Pancreas (tissue), 10 donors: ENCODE data around the gene FAM221B. TPM values are rescaled to one million over a fixed set of nuclear protein-coding genes. Genes with fewer than 3 reads are reported as not detected.

Experiments
- ATAC-seq, 4 donors: fragments of 200-7000 bp; cut with Tn5 transposase; one replicate each; pipeline versions ENCODE4 v1.8.0 to v1.9.1; 2020; ENCODE audit warnings: mild to moderate bottlenecking in 4 of 4, moderate library complexity in 4 of 4
- DNase-seq, 6 donors: peaks; one replicate each; pipeline ENCODE4 v3.0.0-alpha.2; 2020
- FAIRE-seq: peaks from 2 replicates; lab custom pipeline; 2012; peaks lifted over from hg19 to GRCh38; lab: Jason Lieb, UNC
- H3K27ac ChIP-seq, 4 donors: fragments of 200-600 bp; sonication (generic); 1 replicate in 3 of 4; 2 replicates in 1 of 4; pipeline versions ENCODE4 v1.5.0 to v1.8.0; 2020
- H3K27me3 ChIP-seq, 4 donors: fragments of 200-600 bp; one replicate each; pipeline ENCODE4 v1.8.0; 2021
- H3K36me3 ChIP-seq, 3 donors: fragments of 200-600 bp; sonication (generic) in 1 of 3; one replicate each; pipeline versions ENCODE4 v1.5.0 to v1.8.0; 2020 to 2021
- H3K4me1 ChIP-seq, 3 donors: fragments of 200-600 bp; one replicate each; pipeline ENCODE4 v1.8.0; 2021
- H3K4me3 ChIP-seq, 4 donors: fragments of 200-600 bp; sonication (generic) in 2 of 4; one replicate each; pipeline versions ENCODE4 v1.5.0 to v1.8.0; 2020 to 2021
- H3K9me3 ChIP-seq, 4 donors: fragments of 200-600 bp; one replicate each; pipeline ENCODE4 v1.8.0; 2021
- CTCF ChIP-seq, 4 donors: fragments of 200-600 bp; sonication (generic) in 3 of 4; IDR thresholded peaks; one replicate each; pipeline versions ENCODE4 v1.5.0 to v1.8.0; 2021; ENCODE audit warnings: antibody characterized with exemption in 4 of 4
- WGBS, 2 donors: extraction: QIAGEN DNeasy Blood & Tissue Kit; methylation state at CpG; one replicate each; pipeline ENCODE4 v1.1.7; 2013; 5-methylcytosine and 5-hydroxymethylcytosine counted together
- intact Hi-C, 3 donors: fragments of 100-400 bp; cut with DNase I; formaldehyde crosslinking; loops; one replicate each; pipeline versions ENCODE4 v1.11.1 to v1.14.2; 2022
- polyA plus RNA-seq, 2 donors: library from polyadenylated mRNA; stranded (reverse); fragments of 200-250 nt; gene quantifications; one replicate each; pipeline ENCODE4 v1.2.3, GENCODE V29; 2013
- total RNA-seq, 6 donors: library from RNA; stranded (reverse); fragmentation: NEBNext Ultra II Directional in 4 of 6; extraction: Animal tissue kit (Norgen Biotek cat#: 25700) in 4 of 6; gene quantifications; one replicate each; pipeline versions ENCODE4 v1.2.1 to v1.2.4, GENCODE V29; 2021 to 2023
- donor health status: healthy with polysubstance abuse.
- donor health status: DM: no; HTN: no; CAD: no; lungs with moderate emphysema.
- donor health status: DM: no; HTN: no; CAD: no.
- donor health status: control.
- donor health status: control.
- donor health status: Bipolar disorder and iron deficiency.
- donor health status: DM: yes; HTN: yes; CAD: no.
- donor health status: DM: no; HTN: no; CAD: no.
- donor health status: DM: no; HTN: no; CAD: no.
- donor health status: DM: yes; HTN: yes; CAD: no.

The FAM221B gene
- total and polyA plus RNA-seq, 8 donors: 0.11 TPM; not detected in 7

- intact Hi-C loops: no loop called here
- Histone ChIP-seq H3K36me3 (no peaks in the 10 kb centered on the region), H3K4me1 (peaks cover 7 to 20% (median 12%) of the 10 kb centered on the region in 3 donors), H3K4me3 (no peak overlapping the region), H3K9me3 (no peaks in the 10 kb centered on the region), H3K27me3 (no peaks in the 10 kb centered on the region), H3K27ac (no peak overlapping the region)
- DNase-seq: no peak
- 83 to 94% methylated on average over 2 of the region's 2 CpGs for WGBS, 2 donors
- no peak for TF ChIP-seq CTCF (IDR thresholded peaks at IDR 0.05)
- ATAC-seq: no peak
- FAIRE-seq: no peak
Observed at GRCh38 chr9:35766997-35767396, 61.5 kb downstream of the FAM221B start.

Other genes starting within 250 kb of the FAM221B start
- 10 to 100 TPM; 12.1 to 23.0 (median 14.2) TPM for gene TESK1, start 223.5 kb downstream of the FAM221B start, total RNA-seq
- 10 to 100 TPM; 38.7 to 56.6 TPM for gene TESK1, start 223.5 kb downstream of the FAM221B start, polyA plus RNA-seq
- 1 to 10 TPM in 5 of 6 donors, under 1 TPM in 1; 0.88 to 3.4 (median 2.9) TPM for gene CD72, start 210.3 kb downstream of the FAM221B start, total RNA-seq
- gene CD72, start 210.3 kb downstream of the FAM221B start, polyA plus RNA-seq: 1 to 10 TPM; 3.5 to 7.7 TPM
- under 1 TPM in 4 of 6 donors, not detected in 2; 0.25 to 0.59 (median 0.46) TPM for gene SIT1, start 177.8 kb downstream of the FAM221B start, total RNA-seq
- under 1 TPM; 0.27 to 0.45 TPM for gene SIT1, start 177.8 kb downstream of the FAM221B start, polyA plus RNA-seq
- gene RMRP, start 170.7 kb downstream of the FAM221B start, total RNA-seq: over 10,000 TPM in 4 of 6 donors, 1,000 to 10,000 TPM in 2; 3,151 to 15,171 (median 11,469) TPM
- gene RMRP, start 170.7 kb downstream of the FAM221B start, polyA plus RNA-seq: 100 to 1,000 TPM in 1 of 2 donors, 10 to 100 TPM in 1; 80.5 to 300 TPM
- 10 to 100 TPM; 13.8 to 32.6 (median 19.0) TPM for gene CCDC107, start 170.4 kb downstream of the FAM221B start, total RNA-seq
- gene CCDC107, start 170.4 kb downstream of the FAM221B start, polyA plus RNA-seq: 10 to 100 TPM; 55.4 to 84.7 TPM
- gene ARHGEF39, start 163.5 kb downstream of the FAM221B start, total RNA-seq: 1 to 10 TPM in 3 of 6 donors, under 1 TPM in 3; 0.20 to 1.2 (median 0.98) TPM
- 1 to 10 TPM; 1.4 to 2.0 TPM for gene ARHGEF39, start 163.5 kb downstream of the FAM221B start, polyA plus RNA-seq
- gene CA9, start 154.8 kb downstream of the FAM221B start, total RNA-seq: 10 to 100 TPM in 2 of 6 donors, 1 to 10 TPM in 4; 1.2 to 75.6 (median 5.7) TPM
- gene CA9, start 154.8 kb downstream of the FAM221B start, polyA plus RNA-seq: 10 to 100 TPM in 1 of 2 donors, 1 to 10 TPM in 1; 9.2 to 17.9 TPM
- gene TPM2, start 138.8 kb downstream of the FAM221B start, total RNA-seq: 10 to 100 TPM; 11.3 to 52.8 (median 22.6) TPM
- 100 to 1,000 TPM; 204 to 227 TPM for gene TPM2, start 138.8 kb downstream of the FAM221B start, polyA plus RNA-seq
- 100 to 1,000 TPM in 2 of 6 donors, 10 to 100 TPM in 4; 72.0 to 141 (median 86.6) TPM for gene TLN1, start 96.5 kb downstream of the FAM221B start, total RNA-seq
- gene TLN1, start 96.5 kb downstream of the FAM221B start, polyA plus RNA-seq: 10 to 100 TPM; 64.5 to 72.7 TPM
- gene CREB3, start 96.1 kb downstream of the FAM221B start, total RNA-seq: 10 to 100 TPM; 15.7 to 24.3 (median 18.8) TPM
- 10 to 100 TPM; 23.9 to 29.6 TPM for gene CREB3, start 96.1 kb downstream of the FAM221B start, polyA plus RNA-seq
- 10 to 100 TPM; 22.0 to 40.6 (median 32.2) TPM for gene GBA2, start 79.5 kb downstream of the FAM221B start, total RNA-seq
- gene GBA2, start 79.5 kb downstream of the FAM221B start, polyA plus RNA-seq: 10 to 100 TPM; 69.5 to 91.3 TPM
- 10 to 100 TPM; 12.7 to 18.3 (median 15.0) TPM for gene RGP1, start 79.4 kb downstream of the FAM221B start, total RNA-seq
- gene RGP1, start 79.4 kb downstream of the FAM221B start, polyA plus RNA-seq: 1 to 10 TPM; 6.8 to 9.3 TPM
- 1 to 10 TPM in 1 of 6 donors, under 1 TPM in 1, not detected in 4; 0.67 to 2.3 TPM for gene MSMP, start 74.5 kb downstream of the FAM221B start, total RNA-seq
- under 1 TPM in 1 of 2 donors, not detected in 1; 0.49 TPM for gene MSMP, start 74.5 kb downstream of the FAM221B start, polyA plus RNA-seq
- 1 to 10 TPM; 2.2 to 7.9 (median 2.7) TPM for gene NPR2, start 37.1 kb downstream of the FAM221B start, total RNA-seq
- gene NPR2, start 37.1 kb downstream of the FAM221B start, polyA plus RNA-seq: 10 to 100 TPM in 1 of 2 donors, 1 to 10 TPM in 1; 8.3 to 14.6 TPM
- 1 to 10 TPM in 2 of 6 donors, under 1 TPM in 4; 0.52 to 1.8 (median 0.83) TPM for gene SPAG8, start 16.5 kb downstream of the FAM221B start, total RNA-seq
- 1 to 10 TPM; 1.6 to 3.1 TPM for gene SPAG8, start 16.5 kb downstream of the FAM221B start, polyA plus RNA-seq
- gene HINT2, start 13.7 kb downstream of the FAM221B start, total RNA-seq: 10 to 100 TPM; 20.6 to 43.7 (median 29.7) TPM
- 10 to 100 TPM; 51.7 to 64.2 TPM for gene HINT2, start 13.7 kb downstream of the FAM221B start, polyA plus RNA-seq
- gene TMEM8B, start 496 bp upstream of the FAM221B start, total RNA-seq: 10 to 100 TPM in 1 of 6 donors, 1 to 10 TPM in 5; 4.9 to 10.3 (median 7.0) TPM
- 10 to 100 TPM; 11.1 to 17.2 TPM for gene TMEM8B, start 496 bp upstream of the FAM221B start, polyA plus RNA-seq
- not detected for gene OR13J1, start 41.7 kb upstream of the FAM221B start, total RNA-seq
- not detected for gene OR13J1, start 41.7 kb upstream of the FAM221B start, polyA plus RNA-seq
- 1 to 10 TPM in 3 of 6 donors, under 1 TPM in 3; 0.43 to 1.5 (median 0.83) TPM for gene HRCT1, start 77.5 kb upstream of the FAM221B start, total RNA-seq
- gene HRCT1, start 77.5 kb upstream of the FAM221B start, polyA plus RNA-seq: 1 to 10 TPM in 1 of 2 donors, under 1 TPM in 1; 0.33 to 1.5 TPM
- gene SPAAR, start 80.8 kb upstream of the FAM221B start, total RNA-seq: under 1 TPM in 5 of 6 donors, not detected in 1; 0.12 to 0.74 (median 0.44) TPM
- 1 to 10 TPM in 1 of 2 donors, under 1 TPM in 1; 0.31 to 1.6 TPM for gene SPAAR, start 80.8 kb upstream of the FAM221B start, polyA plus RNA-seq
- not detected for gene OR2S2, start 129.4 kb upstream of the FAM221B start, total RNA-seq
- gene OR2S2, start 129.4 kb upstream of the FAM221B start, polyA plus RNA-seq: not detected
- gene RECK, start 208.2 kb upstream of the FAM221B start, total RNA-seq: 1 to 10 TPM in 5 of 6 donors, under 1 TPM in 1; 0.95 to 4.6 (median 1.8) TPM
- gene RECK, start 208.2 kb upstream of the FAM221B start, polyA plus RNA-seq: 1 to 10 TPM; 1.4 to 2.0 TPM